ENCODE results near the gene PAM.

DNA sequence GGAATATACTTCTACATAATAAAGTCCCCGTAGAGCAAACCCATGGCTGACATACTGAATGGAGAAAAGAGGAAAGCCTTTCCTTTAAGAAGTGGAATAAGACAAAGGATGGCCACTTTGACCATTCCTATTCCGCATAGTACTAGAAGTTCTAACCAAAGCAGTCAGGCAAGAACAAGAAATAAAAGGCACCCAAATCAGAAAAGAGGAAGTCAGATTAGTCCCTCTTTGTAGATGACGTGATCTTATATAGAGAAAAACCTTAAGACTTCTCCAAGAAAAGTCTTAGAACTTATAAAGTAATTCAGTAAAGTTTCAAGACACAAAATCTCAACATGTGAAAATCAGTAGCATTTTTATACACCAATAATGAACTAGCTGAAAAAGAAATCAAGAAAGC is 231.0 kb downstream of the PAM start:
- TF ChIP-seq, protein P1, sequence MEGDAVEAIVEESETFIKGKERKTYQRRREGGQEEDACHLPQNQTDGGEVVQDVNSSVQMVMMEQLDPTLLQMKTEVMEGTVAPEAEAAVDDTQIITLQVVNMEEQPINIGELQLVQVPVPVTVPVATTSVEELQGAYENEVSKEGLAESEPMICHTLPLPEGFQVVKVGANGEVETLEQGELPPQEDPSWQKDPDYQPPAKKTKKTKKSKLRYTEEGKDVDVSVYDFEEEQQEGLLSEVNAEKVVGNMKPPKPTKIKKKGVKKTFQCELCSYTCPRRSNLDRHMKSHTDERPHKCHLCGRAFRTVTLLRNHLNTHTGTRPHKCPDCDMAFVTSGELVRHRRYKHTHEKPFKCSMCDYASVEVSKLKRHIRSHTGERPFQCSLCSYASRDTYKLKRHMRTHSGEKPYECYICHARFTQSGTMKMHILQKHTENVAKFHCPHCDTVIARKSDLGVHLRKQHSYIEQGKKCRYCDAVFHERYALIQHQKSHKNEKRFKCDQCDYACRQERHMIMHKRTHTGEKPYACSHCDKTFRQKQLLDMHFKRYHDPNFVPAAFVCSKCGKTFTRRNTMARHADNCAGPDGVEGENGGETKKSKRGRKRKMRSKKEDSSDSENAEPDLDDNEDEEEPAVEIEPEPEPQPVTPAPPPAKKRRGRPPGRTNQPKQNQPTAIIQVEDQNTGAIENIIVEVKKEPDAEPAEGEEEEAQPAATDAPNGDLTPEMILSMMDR (IDR thresholded peaks at IDR 0.05; ENCODE audit: insufficient read depth, low read length, poor library complexity, severe bottlenecking) = no peak
- no peak for TF ChIP-seq EZH2phosphoT487 (conservative IDR thresholded peaks at IDR 0.05; ENCODE audit: low read length)
